Forelimb muscle (tissue), 1 donor: ENCODE measurements around the gene BRIP1. TPM values are rescaled to one million over a fixed set of nuclear protein-coding genes. Genes with fewer than 3 reads are reported as not detected.
"Not testable (repeated sequence)": the region's sequence is repeated elsewhere in the genome, so short reads cannot be mapped to it uniquely, and the experiment has no call there.

ENCODE experiments used
- DNase-seq: peaks from one replicate; pipeline ENCODE4 v3.0.0-alpha.2; 2013; ENCODE audit warnings: low read depth
- polyA plus RNA-seq: library from polyadenylated mRNA; unstranded; fragments of 120-200 nt; gene quantifications from one replicate; pipeline ENCODE4 v1.2.1, GENCODE V29; 2013; ENCODE audit not compliant: insufficient read length

The BRIP1 gene
- polyA plus RNA-seq, 1 donor, result 3.8 TPM

DNA sequence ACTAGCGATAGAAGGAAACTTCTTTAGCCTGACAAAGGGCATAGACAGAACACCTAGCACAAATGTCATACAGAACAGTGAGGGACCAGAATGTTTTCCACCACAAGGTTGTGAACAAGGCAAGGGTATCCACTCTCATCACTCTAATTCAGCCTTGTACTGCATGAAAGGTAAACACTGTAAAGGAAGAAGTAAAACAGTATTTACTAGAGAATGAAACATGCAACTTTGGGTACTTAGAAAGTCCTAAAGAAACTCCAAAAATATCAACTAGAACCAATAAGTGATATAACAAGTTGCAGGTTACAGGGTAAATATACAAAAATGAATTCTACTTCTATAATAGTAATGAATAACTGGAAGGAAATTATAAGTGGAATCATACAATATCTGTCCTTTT lies 32.2 kb downstream of the BRIP1 start:
- DNase-seq, result no peak

DNA sequence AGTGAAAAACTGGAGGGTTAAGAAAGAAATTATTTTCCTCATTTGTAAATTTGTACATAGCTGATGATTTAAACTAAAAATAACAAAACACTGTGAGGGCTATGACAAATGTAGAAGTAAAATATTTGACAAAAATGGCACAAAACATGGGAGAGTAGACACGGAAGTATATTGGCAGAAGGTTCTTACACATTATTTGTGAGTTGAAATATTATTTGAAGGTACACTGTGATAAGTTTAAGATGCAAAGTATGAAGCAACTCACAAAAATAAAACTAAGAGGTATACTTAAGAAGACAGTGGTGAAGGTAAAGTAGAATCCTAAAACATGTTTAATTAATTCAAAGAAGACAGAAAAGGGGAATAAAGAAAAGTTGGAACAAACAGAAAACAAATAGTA lies 34.6 kb downstream of the BRIP1 start:
- DNase-seq, result no peak

DNA sequence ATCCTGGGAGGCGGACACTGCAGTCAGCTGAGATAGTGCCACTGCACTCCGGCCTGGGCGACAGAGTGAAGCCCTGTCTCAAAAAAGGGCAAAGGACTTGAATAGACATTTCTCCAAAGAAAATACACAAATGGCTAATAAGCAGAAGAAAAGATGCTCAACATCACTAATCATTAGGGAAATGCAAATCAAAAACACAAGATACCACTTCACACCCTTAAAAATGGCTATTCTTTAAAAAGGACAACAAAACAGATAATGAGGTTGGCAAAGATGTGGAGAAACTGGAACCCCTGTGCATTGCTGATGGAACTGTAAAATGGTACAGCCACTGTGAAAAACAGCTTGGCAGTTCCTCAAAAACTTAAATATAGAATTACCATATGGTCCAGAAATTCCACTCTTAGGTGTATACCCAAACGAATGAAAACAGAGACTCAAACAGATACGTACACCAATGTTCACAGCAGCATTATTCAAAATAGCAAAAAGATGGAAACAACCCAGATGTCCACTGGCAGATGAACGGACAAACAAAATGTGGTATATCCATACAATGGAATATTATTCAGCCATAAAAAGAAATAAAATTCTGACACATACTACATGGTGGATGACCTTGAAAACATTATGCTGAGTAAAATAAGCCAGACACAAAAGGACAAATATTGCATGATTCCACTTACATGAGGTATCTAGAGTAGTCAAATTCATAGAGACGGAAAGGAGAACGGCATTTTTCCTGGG lies 35.5 kb downstream of the BRIP1 start:
- no peak for DNase-seq

DNA sequence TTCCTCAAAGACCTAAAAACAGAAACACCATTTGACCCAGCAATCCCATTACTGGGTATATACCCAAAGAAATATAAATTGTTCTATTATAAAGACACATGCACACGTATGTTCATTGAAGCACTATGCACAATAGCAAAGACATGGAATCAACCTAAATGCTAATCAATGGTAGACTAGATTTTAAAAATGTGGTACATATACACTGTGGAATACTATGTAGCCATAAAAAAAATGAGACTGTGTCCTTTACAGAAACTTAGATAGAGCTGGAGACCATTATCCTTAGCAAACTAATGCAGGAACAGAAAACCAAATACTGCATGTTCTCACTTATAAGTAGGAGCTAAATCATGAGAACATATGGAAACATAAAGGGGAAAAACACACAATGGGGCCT lies 36.5 kb downstream of the BRIP1 start:
- DNase-seq, result not testable (repeated sequence)

DNA sequence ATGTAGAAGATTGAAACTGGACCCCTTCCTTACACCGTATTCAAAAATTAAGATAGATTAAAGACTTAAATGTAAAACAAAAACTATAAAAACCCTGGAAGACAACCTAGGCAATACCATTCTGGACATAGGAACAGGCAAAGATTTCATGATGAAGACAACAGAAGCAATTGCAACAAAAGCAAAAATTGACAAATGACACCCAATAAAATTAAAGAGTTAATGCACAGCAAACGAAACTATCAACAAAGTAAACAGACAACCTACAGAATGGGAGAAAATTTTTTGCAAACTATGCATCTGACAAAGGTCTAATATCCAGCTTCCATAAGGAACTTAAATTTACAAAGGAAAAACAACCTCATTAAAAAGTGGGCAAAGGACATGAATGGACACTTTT lies 37.1 kb downstream of the BRIP1 start:
- DNase-seq, result not testable (repeated sequence)

DNA sequence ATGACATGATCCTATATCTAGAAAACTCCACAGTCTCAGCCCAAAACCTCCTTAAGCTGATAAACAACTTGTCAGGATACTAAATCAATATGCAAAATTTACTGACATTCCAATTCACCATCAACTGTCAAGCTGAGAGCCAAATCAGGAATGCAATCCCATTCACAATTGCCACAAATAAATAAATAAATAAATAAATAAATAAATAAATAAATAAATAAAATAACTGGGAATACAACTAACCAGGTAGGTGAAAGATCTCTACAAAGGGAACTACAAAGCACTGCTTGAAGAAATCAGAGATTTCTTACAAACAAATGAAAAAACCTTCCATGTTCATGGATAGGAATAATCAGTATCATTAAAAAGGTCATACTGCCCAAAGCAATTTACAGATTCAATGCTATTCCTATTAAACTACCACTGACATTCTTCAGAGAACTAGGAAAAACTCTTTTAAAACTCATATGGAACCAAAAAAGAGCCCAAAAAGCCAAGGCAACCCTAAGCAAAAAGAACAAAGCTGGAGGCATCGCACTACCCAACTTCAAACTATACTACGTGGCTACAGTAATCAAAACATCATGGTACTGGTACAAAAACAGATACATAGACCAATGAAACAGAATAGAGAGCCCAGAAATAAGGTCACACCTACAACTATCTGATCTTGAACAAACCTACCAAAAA lies 37.7 kb downstream of the BRIP1 start:
- no peak for DNase-seq

DNA sequence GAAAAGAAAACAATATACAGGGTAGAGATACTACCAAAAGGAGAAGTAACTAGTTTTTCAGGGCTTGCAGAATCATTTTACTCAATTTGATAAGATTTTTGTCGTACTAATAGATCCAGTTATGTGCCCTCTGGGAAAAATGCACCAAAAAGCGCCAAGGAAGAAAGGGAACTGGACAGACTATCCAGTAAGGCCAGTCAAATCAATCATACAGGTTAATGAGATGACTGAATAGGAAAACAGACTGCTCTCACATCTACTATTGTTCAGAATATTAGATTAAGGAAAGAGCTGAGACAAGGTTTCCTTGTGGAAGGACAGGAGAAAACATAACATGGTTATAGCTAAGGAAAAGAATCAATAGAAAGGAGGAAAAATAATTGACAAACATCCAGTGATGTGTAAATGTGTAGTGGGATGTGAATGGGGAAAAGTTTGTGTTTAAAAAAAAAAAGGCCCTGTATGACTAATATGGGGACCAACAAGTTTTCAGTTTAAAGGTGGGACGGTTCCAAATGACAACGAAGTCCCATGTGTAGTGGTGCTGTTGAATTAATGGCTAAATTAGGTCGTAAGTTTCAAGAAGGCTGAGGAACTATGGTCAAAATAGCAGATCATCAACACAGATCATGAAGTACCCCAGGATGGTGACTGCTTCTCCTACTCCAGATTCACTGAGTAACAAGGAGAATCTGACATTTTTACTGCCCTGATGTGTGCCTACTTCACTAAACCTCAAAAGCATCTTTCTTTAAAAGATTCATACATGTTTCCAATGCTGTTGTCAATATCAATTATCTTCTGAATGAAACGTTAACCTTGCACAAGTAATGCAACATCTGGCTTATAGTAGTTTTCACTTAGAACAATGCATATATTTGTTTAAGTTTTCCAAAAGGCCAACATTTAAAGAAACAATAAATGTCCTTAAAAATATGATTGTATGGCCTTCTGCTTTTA lies 40.7 kb downstream of the BRIP1 start:
- no peak for DNase-seq

DNA sequence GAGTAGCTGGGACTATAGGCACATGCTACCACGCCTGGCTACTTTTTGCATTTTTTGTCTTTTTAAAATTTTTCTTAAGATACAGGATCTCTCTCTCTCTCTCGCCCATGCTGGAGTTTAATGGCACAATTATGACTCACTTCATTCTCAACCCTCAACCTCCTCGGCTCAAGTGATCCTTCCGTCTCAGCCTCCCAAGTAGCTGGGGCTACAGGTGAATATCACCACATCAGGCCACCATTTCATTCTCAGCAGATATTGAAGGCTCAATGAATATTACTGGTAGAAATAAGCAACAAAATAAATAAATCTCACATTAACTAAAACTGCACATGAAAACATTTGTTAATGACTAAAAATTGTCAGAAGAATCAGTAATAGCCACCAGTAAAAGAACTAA lies 41.7 kb downstream of the BRIP1 start:
- DNase-seq, result no peak

DNA sequence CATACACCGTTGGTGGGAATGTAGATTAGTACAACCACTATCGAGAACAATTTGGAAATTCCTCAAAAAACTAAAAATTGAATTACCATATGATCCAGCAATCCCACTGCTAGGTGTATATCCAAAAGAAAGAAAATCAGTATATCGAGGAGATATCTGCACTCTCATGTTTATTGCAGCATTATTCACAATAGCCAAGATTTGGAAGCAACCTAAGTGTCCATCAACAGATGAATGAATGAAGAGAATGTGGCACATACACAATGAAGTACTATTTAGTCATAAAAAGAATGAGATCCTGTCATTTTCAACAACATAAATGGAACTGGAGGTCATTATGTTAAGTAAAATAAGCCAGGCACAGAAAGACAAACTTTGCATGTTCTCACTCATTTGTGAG lies 44.1 kb downstream of the BRIP1 start:
- not testable (repeated sequence) for DNase-seq

DNA sequence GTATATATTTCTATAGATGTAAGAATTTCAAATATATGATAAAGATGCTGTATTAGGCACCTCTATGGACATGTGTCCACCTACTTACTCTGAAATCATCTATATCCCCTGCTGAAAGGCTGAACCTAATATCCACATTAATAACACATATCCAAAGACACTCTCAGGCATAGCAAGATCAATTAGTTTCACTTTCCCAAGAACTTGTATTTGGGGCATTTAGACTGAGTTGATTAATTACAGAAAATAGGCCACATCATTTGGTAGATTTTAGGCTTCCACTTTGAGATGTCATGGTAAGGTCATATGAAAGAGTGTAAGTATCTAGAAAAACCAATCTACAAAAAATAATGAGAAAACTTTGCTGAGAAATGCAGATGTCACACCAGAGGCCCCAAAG lies 45.1 kb downstream of the BRIP1 start:
- no peak for DNase-seq

DNA sequence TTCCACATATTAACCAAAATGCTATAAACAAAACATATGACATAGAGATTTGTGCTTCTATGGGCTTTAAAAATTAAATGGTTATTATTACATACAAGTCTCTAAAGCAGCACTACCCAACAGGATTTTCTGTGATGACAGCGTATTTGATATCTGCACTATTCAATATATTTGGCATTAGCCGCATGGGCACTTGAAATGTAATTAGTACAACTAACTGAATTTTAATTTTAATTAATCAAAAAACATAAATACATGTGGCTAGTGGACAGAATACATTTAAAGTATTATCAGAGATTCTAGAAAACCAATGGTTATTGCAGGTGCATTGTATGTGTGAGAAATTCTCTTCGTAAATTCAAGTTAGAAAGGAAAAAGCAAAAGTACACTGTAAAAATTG lies 45.9 kb downstream of the BRIP1 start:
- no peak for DNase-seq

DNA sequence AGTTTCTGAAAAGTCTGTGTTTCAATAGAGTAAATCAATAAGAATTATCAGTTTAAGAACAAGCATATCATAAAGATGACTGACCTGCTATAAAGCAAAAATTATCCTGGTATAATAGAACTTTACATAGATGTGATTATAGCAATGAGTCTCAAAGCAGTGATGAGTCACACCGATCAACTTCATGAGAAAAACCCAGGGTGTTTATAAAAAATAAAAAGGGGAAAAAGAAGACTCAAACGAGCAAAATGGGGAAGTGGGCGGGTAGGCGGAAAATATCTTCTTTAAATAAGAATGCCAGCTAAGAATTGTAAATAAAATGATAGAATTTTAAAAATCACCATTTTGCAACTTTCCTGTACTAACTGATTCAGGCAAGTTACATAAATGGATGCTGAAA lies 46.8 kb downstream of the BRIP1 start:
- no peak for DNase-seq

DNA sequence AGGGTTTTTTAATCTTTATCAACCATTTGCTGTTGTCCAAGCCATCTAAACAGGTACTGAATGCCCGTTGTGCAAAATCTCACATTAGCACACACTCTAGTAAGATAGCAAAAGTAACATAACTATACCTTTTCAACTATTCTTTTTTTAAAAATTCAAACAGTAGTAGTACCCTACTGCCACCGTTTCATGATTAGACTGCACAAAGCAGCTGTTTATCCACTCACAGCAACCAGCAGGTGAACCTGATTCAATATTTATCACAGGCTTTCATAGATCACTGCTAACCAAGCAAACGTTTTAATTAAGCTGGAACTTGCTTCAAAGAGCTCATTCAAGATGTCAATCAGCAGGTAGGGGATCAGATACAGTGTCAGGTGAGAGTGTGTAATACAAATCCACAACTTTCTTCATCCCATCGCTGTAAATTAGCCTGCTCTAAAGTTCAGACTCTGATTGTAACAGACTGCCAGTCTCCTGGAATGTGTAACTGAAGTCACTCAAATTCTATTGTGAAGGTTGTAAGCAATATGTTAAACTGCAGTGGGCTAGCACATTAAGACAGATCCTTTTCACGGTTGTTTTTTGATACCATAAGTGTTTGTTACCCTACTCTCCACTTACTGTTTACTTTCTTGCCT lies 47.3 kb downstream of the BRIP1 start:
- DNase-seq, result no peak

DNA sequence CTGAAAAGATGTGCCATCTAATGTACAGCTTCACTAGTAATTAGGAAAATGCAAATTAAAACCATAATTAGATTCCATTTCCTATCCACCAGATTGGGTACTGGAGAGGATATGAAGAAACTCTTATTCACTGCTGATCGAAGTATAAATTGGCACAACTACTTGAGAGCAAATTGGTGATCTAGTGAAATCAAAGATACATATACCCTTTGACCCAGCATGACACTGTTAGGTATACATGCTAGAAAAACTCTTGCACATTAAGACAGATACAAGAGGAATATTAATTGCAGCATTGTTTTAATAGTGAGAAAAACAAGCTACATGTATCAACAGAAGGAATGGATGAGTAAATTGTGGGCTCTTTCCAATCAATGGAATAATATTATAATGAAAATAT lies 48.8 kb downstream of the BRIP1 start:
- DNase-seq, result no peak

DNA sequence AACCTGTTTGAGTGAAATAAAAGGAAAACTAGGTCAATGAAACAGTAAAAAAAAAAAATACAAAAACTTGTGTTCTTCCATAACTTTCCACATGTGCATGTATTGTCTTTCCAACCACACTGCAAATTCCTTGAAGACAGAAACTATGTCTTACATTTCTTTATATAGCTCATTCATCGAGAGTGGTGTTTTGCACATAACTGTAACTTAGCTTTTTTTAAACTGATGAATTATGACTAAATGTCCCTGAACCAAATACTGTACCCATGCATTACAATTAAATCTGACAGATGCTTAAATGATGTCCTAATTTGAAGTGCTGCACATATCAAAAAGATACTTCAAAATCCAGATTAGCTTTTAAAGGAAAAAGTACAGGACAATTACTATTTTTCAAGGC lies 50.1 kb downstream of the BRIP1 start:
- no peak for DNase-seq

DNA sequence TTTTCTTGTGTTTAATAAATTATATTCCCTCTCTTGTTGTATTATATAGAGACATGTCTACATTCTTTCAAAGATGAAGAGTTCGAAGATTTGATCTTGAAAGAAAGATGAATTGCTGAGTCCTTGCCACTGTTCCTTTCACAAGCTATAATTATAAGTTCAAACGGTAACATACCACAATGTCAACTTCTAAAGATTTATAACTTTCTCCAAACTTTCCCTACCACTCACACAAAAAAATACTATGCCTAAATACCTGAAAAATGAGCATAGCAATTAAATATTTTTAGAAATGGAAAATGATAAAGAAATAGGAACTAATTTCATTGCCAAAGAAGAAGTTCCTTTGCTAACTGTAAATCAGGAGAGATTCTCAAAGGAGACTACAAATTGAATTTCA lies 50.6 kb downstream of the BRIP1 start:
- no peak for DNase-seq

DNA sequence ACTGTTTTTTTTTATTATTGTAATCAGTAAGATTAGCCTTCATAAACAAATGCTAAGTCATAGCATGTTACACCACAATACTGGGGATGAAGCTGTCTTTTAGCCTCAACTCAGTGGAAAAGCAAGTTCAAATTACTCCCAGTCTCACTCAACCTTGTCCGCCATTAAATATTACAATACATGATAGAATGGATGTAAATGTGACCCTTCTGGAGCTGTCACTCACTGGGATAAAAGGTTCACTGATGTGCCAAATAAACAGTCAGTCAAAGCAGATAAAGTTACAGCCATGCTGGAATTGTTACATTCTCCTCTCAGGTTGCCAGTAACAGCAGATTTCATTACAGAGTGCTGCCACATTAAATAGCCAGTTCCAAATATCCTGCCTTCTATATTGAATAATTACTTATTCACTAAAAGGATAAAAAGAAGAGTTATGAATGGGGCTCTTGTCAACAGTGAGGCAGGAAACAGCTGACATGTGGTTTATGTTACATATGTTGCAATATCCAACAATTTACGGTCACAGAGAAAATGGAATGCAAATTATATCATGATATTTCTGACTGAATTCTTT lies 53.4 kb downstream of the BRIP1 start:
- DNase-seq, result no peak

DNA sequence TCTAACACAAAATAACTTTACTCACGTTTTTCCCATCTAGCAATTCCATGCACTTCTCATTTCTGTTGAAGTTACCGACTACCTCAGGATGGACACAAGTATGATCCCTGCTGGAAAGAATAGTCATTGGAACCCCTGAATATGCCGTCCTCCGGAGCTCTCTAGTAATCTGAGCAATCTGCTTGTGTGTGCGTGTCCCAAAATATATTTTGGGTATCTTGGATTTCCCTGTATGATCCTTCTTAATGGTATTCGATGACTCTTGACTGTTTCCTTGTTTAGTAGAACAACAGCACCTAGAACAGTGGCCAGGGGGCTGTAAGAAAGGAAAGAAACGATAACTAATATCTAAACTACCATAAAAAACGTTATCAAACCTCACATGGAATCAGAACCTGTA lies 54.9 kb downstream of the BRIP1 start:
- no peak for DNase-seq

DNA sequence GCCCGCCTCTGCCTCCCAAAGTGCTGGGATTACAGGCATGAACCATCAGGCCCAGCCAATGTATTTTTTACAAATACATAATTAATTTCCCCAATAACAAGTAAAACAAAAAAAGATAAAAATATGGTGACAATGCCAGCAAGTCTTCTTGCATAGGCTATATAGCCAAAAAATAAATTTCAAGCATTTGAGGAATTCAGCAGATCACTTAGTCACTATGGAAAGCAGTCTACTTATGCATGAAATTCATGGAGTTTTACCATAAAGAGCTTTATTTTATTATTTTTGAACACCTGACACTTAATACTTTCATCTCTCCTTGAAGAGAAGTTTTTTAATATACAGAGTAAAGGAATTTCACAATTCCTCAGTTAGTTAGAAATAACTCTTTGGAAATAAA lies 56.4 kb downstream of the BRIP1 start:
- no peak for DNase-seq

DNA sequence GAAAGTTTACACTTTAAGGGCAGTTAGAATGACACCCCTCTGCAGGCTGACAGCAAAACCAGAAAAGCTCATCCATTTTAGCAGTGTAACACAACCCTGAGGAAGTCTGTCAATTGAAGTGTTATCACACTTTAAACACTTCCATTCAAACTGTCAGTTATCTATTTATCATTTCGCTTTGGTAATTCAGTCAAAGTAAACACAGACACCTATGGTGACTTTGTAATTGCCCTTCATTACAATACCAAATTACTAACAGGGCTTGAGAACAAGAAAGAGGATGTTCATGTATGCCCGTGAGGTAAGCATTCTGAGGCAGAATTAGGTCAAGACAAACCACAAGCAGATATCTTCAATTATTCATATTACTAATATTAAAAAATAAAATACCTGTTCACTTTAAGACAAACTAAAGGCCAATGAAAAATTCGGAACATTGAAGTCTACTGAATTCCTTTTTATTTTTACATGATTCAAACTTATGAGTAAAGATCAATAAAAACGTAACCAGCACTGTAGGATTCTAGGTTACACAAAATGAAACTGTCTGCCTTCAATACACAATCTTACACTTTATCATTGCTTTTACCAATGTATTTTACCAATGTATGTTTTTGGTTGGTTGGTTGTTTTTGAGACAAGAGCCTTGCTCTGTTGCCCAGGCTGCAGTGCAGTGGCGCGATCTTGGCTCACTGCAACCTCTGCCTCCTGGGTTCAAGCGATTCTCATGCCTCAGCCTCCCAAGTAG lies 57.1 kb downstream of the BRIP1 start:
- DNase-seq, result no peak

DNA sequence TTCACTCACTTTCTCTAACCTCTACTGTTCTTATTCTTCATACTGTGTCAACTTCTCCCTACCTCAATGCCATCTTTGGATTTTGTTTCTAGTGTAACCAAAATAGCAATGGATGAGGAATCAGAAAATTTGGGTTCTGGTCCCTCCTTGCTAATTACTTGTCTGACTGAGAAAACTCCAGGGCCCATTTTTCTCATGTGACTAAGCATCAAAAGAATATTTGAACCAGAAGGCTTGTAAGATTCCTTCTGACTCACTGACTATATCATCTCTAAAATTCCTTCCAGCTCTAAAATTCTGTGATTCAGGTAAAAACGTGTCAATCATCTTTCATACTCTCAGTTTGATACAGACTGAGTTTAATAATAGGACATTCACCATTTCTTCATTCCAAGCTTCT lies 57.9 kb downstream of the BRIP1 start:
- no peak for DNase-seq
